HG03432 (cell line): ENCODE data around the gene ZFP28.

ENCODE experiments used
- ATAC-seq: cut with Tn5 transposase; IDR thresholded peaks from one replicate; pipeline ENCODE4 v1.9.1; 2021; ENCODE audit warnings: mild to moderate bottlenecking, moderate library complexity; ENCODE audit not compliant: unreplicated experiment

Gene ZFP28

DNA sequence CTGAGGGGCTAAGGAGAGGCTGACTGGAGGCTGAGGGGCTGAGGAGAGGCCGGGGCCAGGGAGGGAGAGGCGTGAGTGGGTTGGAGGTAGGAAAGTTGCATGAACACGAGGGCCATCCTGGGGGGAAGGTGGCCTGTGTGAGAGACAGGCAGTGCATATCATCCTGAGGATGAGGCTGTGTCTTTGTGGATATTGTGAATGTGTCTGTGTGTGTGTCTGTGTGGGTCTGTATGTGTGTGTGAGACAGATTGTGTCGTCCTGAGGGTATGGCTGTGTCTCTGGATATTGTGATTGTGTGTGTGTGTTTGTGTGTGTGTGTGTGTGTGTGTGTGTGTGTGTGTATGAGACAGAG is 56.8 kb downstream of the ZFP28 start:
- ATAC-seq, result peak; percentile 25

DNA sequence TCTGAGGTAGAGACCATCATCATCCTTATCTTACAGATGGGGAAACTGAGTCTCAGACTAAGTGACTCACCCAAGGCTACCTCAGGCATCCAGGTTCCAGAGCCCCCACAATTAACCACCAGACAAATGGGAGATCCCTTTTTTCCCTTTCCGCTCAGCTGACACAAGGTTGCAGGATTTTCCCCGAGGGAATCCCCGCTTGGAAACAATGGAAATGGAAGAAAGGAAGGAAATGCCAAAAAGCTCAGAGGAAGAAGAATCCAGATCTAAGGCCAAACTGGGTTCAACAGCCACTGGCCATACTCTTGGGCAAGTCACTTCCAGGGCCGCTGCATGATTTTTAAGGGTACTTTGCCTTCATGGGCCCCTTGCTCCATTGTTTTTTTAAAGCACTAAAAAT is 57.9 kb downstream of the ZFP28 start:
- ATAC-seq, result no peak

DNA sequence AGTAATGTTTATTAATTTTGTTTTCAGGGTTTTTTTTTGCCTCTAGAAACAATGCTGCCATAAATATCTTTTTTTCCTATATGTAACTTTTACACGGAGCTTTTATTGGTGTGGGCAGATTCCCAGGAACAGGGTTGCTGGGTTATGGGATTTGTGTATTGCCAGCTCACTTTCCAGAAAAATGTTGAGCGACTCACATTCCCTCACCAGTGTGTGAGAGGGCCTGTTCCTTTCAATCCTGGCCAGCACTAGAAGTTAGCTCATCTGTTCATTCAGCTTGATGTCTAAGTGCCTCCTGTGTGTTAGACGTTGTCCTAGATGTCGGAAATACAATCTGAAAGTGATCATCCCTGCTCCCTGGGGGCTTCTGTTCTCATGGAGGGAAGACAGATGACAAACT is 58.9 kb downstream of the ZFP28 start:
- no peak for ATAC-seq

DNA sequence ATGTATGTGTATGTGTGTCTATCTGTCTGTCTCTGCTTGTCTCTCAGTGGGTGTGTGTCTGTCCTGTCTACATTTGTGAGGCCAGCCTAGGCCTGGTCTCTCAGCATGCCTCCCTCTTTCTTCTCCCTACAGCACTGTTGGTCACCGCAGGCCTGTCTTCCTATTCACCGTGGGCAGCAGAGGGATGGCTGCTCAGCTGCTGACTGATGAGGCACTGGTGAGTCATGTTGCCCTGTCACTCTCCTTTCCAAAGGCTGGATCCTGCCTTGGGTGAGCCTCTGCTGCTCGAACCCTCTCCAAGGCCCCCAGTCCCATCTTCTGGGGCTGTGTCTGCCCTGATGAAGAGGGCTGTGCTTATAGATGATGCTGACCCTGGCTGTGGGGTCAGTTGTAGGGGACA is 62.6 kb downstream of the ZFP28 start:
- no peak for ATAC-seq

DNA sequence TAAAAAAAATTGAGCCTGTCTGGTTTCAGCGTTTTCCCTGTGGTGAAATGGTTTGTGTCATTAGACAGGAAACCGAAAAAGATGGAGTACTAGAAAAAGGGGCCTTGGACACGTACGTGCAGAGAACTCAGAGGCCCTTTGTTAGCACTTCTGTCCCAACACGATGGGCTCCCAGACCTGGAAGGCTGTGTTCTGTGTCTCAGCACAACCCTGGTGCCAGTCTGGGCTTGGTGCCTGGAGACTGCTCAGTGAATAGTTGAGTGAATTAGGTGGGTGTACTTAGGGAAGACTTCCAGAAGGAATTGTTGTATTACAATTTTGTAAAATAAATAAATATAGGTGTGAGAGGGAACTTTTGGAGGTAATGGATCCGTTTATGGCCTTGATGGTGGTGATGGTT is 65.1 kb downstream of the ZFP28 start:
- no peak for ATAC-seq
